Gastroesophageal sphincter (tissue), 4 donors: Measurements from ENCODE around the gene TBL1XR1. TPM values are rescaled to one million over a fixed set of nuclear protein-coding genes. Genes with fewer than 3 reads are reported as not detected.

Experiments used
- ATAC-seq: fragments of 150-250 bp; one replicate; pipeline ENCODE4 v1.9.1; 2016; ENCODE audit warnings: mild to moderate bottlenecking, moderate library complexity
- H3K27ac ChIP-seq, 4 donors: fragments of 200-600 bp; sonication (generic) in 3 of 4; 1 replicate in 3 of 4; 2 replicates in 1 of 4; pipeline ENCODE4 v1.5.1; 2016 to 2019
- H3K27me3 ChIP-seq: fragments of 200-600 bp; sonication (generic); one replicate; pipeline ENCODE4 v1.5.1; 2019
- H3K36me3 ChIP-seq, 2 donors: fragments of 200-600 bp; sonication (generic); one replicate each; pipeline ENCODE4 v1.5.1; 2019; ENCODE audit warnings: control low read depth in 1 of 2
- H3K4me1 ChIP-seq, 3 donors: fragments of 200-600 bp; sonication (generic); 1 replicate in 2 of 3; 2 replicates in 1 of 3; pipeline ENCODE4 v1.5.1; 2016 to 2019; ENCODE audit warnings: control low read depth in 2 of 3
- H3K4me3 ChIP-seq, 2 donors: fragments of 200-600 bp; sonication (generic); one replicate each; pipeline ENCODE4 v1.5.1; 2019; ENCODE audit warnings: mild to moderate bottlenecking in 1 of 2, moderate library complexity in 1 of 2
- H3K9me3 ChIP-seq, 3 donors: fragments of 200-600 bp; sonication (generic); one replicate each; pipeline ENCODE4 v1.5.1; 2017 to 2019; ENCODE audit warnings: control low read depth in 2 of 3
- CTCF ChIP-seq, 4 experiments: fragments of 200-600 bp in 2 of 4; fragments of 450-650 bp in 2 of 4; sonication (generic) in 1 of 4; IDR thresholded peaks; one replicate each; pipeline ENCODE4 v1.5.1; 2017 to 2019; ENCODE audit warnings: antibody characterized with exemption in 4 of 4, mild to moderate bottlenecking in 2 of 4, moderate library complexity in 2 of 4
- EP300 ChIP-seq: sonication (generic); formaldehyde crosslinking; IDR thresholded peaks from one replicate; pipeline ENCODE4 v1.6.1; 2017; ENCODE audit warnings: antibody characterized with exemption, mild to moderate bottlenecking
- POLR2A ChIP-seq, 2 donors: fragments of 450-650 bp; IDR thresholded peaks; one replicate each; pipeline ENCODE4 v1.6.1; 2017; ENCODE audit warnings: antibody characterized with exemption in 2 of 2, mild to moderate bottlenecking in 2 of 2, moderate library complexity in 1 of 2
- POLR2AphosphoS5 ChIP-seq: sonication (generic); formaldehyde crosslinking; IDR thresholded peaks from one replicate; pipeline ENCODE4 v1.6.1; 2017; ENCODE audit warnings: antibody characterized with exemption
- WGBS, 2 donors: methylation state at CpG; one replicate each; pipeline ENCODE4 v1.1.5; 2018; ENCODE audit warnings: low coverage in 1 of 2; 5-methylcytosine and 5-hydroxymethylcytosine counted together
- total RNA-seq, 4 donors: library from RNA; depleted of rRNA; stranded (reverse); fragments of >200 nt; gene quantifications; one replicate each; pipeline ENCODE4 v1.1.0, GENCODE V29; 2016

Gene TBL1XR1
- total RNA-seq, 4 donors from 2014 or later: 91.1 to 126 (median 97.4) TPM

DNA sequence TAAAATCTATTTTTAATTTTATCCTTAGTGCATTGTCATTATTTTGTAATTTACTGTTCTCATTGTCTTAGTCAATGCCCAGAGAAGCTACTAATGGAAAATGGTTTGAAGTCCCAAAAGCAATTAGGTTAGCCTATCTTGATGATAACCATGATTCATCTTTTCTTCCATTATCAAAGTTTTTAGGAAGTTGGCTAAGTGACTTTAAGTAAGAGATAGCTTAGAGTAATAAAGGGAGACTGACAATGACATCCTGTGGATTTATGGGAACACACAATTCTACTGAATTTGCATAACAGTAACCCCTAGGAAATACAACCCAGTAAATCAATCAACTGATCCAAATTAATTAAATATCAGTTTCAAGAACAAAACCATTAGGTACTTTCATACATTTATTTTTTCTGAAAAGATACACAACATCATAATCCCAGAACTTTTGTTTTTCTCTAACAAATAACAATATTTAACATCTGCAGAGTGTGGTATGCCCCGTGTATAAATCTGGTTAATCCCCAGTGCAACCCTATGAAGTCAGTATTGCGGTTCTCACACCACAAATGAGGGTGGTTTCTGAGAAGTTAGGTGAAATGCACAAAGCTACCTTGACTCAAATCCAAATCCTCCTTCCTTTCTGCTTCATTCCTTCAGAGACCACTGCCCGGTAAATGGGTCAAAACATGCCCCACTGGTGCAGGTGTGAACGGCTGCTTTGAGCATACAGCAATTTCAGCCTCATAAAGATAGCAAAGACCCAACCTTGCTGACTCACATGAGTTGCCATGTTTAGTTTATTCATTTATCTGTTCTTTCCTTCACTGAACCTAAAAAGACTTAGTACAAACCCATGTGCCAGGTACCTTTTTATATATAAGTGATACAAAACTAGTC, 202.1 kb downstream of the TBL1XR1 start:
- Histone ChIP-seq H3K4me3 (no peak overlapping the region), H3K27ac (no peak overlapping the region), H3K4me1 (no peaks in the 10 kb centered on the region), H3K9me3 (peaks cover 0 to 8% (median 0%) of the 10 kb centered on the region in 3 donors), H3K27me3 (no peaks in the 10 kb centered on the region), H3K36me3 (no peaks in the 10 kb centered on the region)
- ATAC-seq: no peak
- TF ChIP-seq POLR2A (IDR thresholded peaks at IDR 0.05): no peak
- no peak for TF ChIP-seq EP300
- TF ChIP-seq CTCF (IDR thresholded peaks at IDR 0.05): no peak
- no peak for TF ChIP-seq POLR2AphosphoS5
- WGBS, 2 donors: 90 to 98% methylated on average over 4 of the region's 4 CpGs

DNA sequence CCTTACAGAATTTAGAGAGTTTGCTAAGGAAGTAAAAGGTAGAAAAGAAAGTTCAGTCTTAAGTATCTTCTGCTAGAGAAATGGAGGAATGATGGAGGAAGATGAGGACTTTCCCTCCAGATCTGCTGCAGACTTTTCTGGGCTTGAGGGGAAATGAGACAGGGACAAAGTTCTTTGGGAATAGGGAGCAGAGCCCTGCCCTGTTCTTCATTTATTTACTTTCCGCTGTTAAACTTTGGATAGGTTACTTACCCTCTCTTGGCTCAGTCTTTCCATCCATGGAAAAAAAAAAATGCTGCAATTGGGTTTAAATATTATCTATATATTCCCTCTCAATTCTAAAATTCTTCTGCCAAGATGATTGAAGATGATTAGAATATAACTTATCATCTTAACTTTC, 202.9 kb downstream of the TBL1XR1 start:
- H3K9me3 ChIP-seq: peaks cover 0 to 8% (median 0%) of the 10 kb centered on the region in 3 donors
- WGBS, 2 donors: 78 to 93% methylated on average over 1 of the region's 1 CpG
- no peak overlapping the region for H3K27ac ChIP-seq
- no peaks in the 10 kb centered on the region for H3K27me3 ChIP-seq
- ATAC-seq: no peak
- H3K4me3 ChIP-seq: no peak overlapping the region
- no peak for TF ChIP-seq CTCF (IDR thresholded peaks at IDR 0.05)
- TF ChIP-seq EP300: no peak
- no peak for TF ChIP-seq POLR2A (IDR thresholded peaks at IDR 0.05)
- no peak for TF ChIP-seq POLR2AphosphoS5
- no peaks in the 10 kb centered on the region for H3K36me3 ChIP-seq
- no peaks in the 10 kb centered on the region for H3K4me1 ChIP-seq

DNA sequence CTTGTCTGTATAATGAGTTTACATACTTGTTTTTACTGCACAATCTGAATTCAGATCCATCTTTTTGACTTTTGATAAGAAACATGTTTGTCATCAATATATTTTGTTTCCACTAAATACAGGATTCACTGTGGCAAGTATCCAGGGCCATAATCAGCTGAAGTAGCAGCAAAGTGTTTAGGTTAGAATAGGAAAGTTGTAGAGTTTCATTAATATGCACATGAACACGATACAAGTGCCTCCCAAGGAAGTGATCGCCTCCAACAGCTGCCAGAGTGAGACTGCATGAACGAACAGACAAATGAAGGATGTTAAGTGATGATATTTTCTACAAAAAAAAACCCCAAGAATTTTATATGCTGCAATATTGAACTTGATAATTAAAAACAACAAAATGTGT, 204.3 kb downstream of the TBL1XR1 start:
- Histone ChIP-seq H3K4me1 (peaks cover 0 to 7% (median 0%) of the 10 kb centered on the region in 3 donors), H3K4me3 (no peak overlapping the region), H3K27ac (no peak overlapping the region), H3K27me3 (no peaks in the 10 kb centered on the region), H3K9me3 (peaks cover 0 to 8% (median 0%) of the 10 kb centered on the region in 3 donors), H3K36me3 (no peaks in the 10 kb centered on the region)
- no peak for ATAC-seq
- TF ChIP-seq CTCF (IDR thresholded peaks at IDR 0.05): no peak
- no peak for TF ChIP-seq POLR2AphosphoS5
- TF ChIP-seq EP300: no peak
- no peak for TF ChIP-seq POLR2A (IDR thresholded peaks at IDR 0.05)
- 71 to 72% methylated on average over 2 to 3 of the region's 3 CpGs for WGBS, 2 donors

DNA sequence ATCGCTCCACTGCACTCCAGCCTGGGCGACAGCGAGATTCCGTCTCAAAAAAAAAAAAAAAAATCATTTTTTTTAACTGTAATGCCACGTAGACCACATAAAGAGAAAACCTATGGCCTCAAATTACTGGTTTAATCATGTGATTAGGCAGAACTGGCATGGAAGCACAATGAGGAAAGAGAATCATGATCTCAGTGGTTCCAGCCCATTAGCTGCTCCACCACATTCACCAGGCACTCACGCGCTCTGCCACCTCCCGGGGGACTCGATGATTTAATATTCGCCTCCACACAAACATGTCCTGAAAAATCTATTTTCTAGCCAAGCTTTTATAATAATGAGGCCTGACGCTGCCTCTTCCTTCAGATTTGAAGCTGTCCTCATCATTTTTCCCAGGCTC, 204.7 kb downstream of the TBL1XR1 start:
- H3K36me3 ChIP-seq: no peaks in the 10 kb centered on the region
- WGBS, 2 donors: 92 to 93% methylated on average over 6 to 8 of the region's 11 CpGs
- no peak for ATAC-seq
- no peak overlapping the region for H3K4me3 ChIP-seq
- H3K27me3 ChIP-seq: no peaks in the 10 kb centered on the region
- TF ChIP-seq POLR2A (IDR thresholded peaks at IDR 0.05) (no peak), EP300 (no peak), POLR2AphosphoS5 (no peak), CTCF (IDR thresholded peaks at IDR 0.05) (no peak)
- peaks cover 0 to 12% (median 0%) of the 10 kb centered on the region in 3 donors for H3K4me1 ChIP-seq
- H3K27ac ChIP-seq: no peak overlapping the region
- peaks cover 0 to 8% (median 0%) of the 10 kb centered on the region in 3 donors for H3K9me3 ChIP-seq

- H3K4me3 ChIP-seq: no peak overlapping the region
- TF ChIP-seq CTCF (IDR thresholded peaks at IDR 0.05) (no peak), POLR2AphosphoS5 (no peak), POLR2A (IDR thresholded peaks at IDR 0.05) (no peak), EP300 (no peak)
- peaks cover 0 to 14% (median 0%) of the 10 kb centered on the region in 3 donors for H3K4me1 ChIP-seq
- H3K36me3 ChIP-seq: no peaks in the 10 kb centered on the region
- no peak overlapping the region for H3K27ac ChIP-seq
- H3K27me3 ChIP-seq: no peaks in the 10 kb centered on the region
- peaks cover 0 to 8% (median 0%) of the 10 kb centered on the region in 3 donors for H3K9me3 ChIP-seq
- WGBS, 2 donors: 73 to 81% methylated on average over 2 to 3 of the region's 3 CpGs
- ATAC-seq: no peak
These were observed 208.5 kb downstream of the TBL1XR1 start for GRCh38 chr3:176988795-176989194.
